ENCODE data around the gene EEPD1. TPM values are rescaled to one million over a fixed set of nuclear protein-coding genes. Genes with fewer than 3 reads are reported as not detected.

Gene EEPD1
- polyA plus RNA-seq, 1 of the 3 experiments (the other 2 are of a cell fraction) = 5.0 TPM

GRCh38 chr7:36224934-36225858 lies 72.1 kb downstream of the EEPD1 start (continued):
- TF ChIP-seq IRF3 (IDR thresholded peaks at IDR 0.05; ENCODE audit: low read depth, low read length) (no peak), REST (IDR thresholded peaks at IDR 0.05; ENCODE audit: low read depth, low read length) (no peak), NRF1 (IDR thresholded peaks at IDR 0.05; ENCODE audit: low read depth, low read length) (no peak), FOXM1 (IDR thresholded peaks at IDR 0.05; ENCODE audit: low read depth) (no peak), MAX (IDR thresholded peaks at IDR 0.05; ENCODE audit: low read depth) (no peak), CTCF (IDR thresholded peaks at IDR 0.05) (no peak), RFX5 (IDR thresholded peaks at IDR 0.05; ENCODE audit: low read length) (no peak)

- POLR2A ChIA-PET = no interaction called here
- Histone ChIP-seq H3K4me3 (ENCODE audit: low read depth in 2 of 2, low read length in 1 of 2) (no peak overlapping the region), H3K27ac (ENCODE audit: low read depth in 2 of 2, low read length in 1 of 2) (no peak overlapping the region), H2AFZ (ENCODE audit: low read depth) (no peak overlapping the region), H3K9me3 (no peaks in the 10 kb centered on the region), H3F3A (replicated peaks; ENCODE audit: insufficient read depth) (no peaks in the 10 kb centered on the region), H3K36me3 (replicated peaks in 1 of 2; ENCODE audit: control insufficient read depth in 1 of 2, insufficient read depth in 2 of 2, low read length in 1 of 2) (no peaks in the 10 kb centered on the region), H3K4me2 (no peak overlapping the region), H3K9me2 (no peaks in the 10 kb centered on the region), H4K20me1 (ENCODE audit: insufficient read depth) (no peaks in the 10 kb centered on the region), H3K9ac (no peak overlapping the region), H3K79me2 (ENCODE audit: insufficient read depth) (no peaks in the 10 kb centered on the region), H3K4me1 (ENCODE audit: control insufficient read depth in 1 of 2, insufficient read depth in 2 of 2, low read depth in 1 of 2, low read length in 1 of 2) (peaks cover 0 to 22% of the 10 kb centered on the region in 2 experiments; a peak in 2 of 4 replicates), H3K27me3 (ENCODE audit: insufficient read depth) (no peaks in the 10 kb centered on the region)
- CTCF ChIA-PET = interaction anchor here (0.7 to 1.4 kb wide), 4 partner anchors 10 to 241 kb away, joined by 3 read pairs; no protein-coding TSS in a partner anchor
- TF ChIP-seq TCF12 (IDR thresholded peaks at IDR 0.05) (no peak), CHD2 (IDR thresholded peaks at IDR 0.05; ENCODE audit: low read length, partially characterized antibody) (no peak), EP300 (IDR thresholded peaks at IDR 0.05; ENCODE audit: borderline replicate concordance in 1 of 2, low read depth in 1 of 2, low read length in 1 of 2) (no peak), NFIC (IDR thresholded peaks at IDR 0.05; ENCODE audit: borderline replicate concordance) (no peak)
- WGBS (ENCODE audit: low lambda C conversion rate) = 97% methylated on average over 7 of the region's 7 CpGs
- no peak for DNase-seq
These were observed 73.1 kb downstream of the EEPD1 start for GRCh38 chr7:36226151-36226550.

Data from SK-N-SH (cell line).